ENCODE results near the gene TRIM33.

TRIM33 gene

GRCh38 chr1:114511032-114511785, at the start of gene TRIM33:
Gene TRIM33 (minus strand): TSS chr1:114511203. CDS start chr1:114511076, 127 bp downstream.
- FAIRE-seq, result no peak

- FAIRE-seq, result no peak
Measured at GRCh38 chr1:114559356-114559755, 48.4 kb upstream of the TRIM33 start.

- peak; percentile 21 for FAIRE-seq
Measured at GRCh38 chr1:114558544-114558943, 47.5 kb upstream of the TRIM33 start.

- no peak for FAIRE-seq
Measured at GRCh38 chr1:114554577-114554976, 43.6 kb upstream of the TRIM33 start.

GRCh38 chr1:114552106-114552639, 41.2 kb upstream of the TRIM33 start:
- FAIRE-seq, result no peak

- no peak for FAIRE-seq
Measured at GRCh38 chr1:114551400-114551799, 40.4 kb upstream of the TRIM33 start.

- FAIRE-seq, result no peak
Measured at GRCh38 chr1:114550336-114550735, 39.3 kb upstream of the TRIM33 start.

- no peak for FAIRE-seq
Measured at GRCh38 chr1:114549137-114549536, 38.1 kb upstream of the TRIM33 start.

- FAIRE-seq, result no peak
Measured at GRCh38 chr1:114547076-114547475, 36.1 kb upstream of the TRIM33 start.

- no peak for FAIRE-seq
Measured at GRCh38 chr1:114545796-114546195, 34.8 kb upstream of the TRIM33 start.

GRCh38 chr1:114545315-114545714, 34.3 kb upstream of the TRIM33 start:
- no peak for FAIRE-seq

GRCh38 chr1:114540821-114541220, 29.8 kb upstream of the TRIM33 start:
- FAIRE-seq, result no peak

GRCh38 chr1:114540272-114540671, 29.3 kb upstream of the TRIM33 start:
- FAIRE-seq, result no peak

- no peak for FAIRE-seq
Measured at GRCh38 chr1:114536043-114536442, 25.0 kb upstream of the TRIM33 start.

GRCh38 chr1:114535401-114535800, 24.4 kb upstream of the TRIM33 start:
- FAIRE-seq, result no peak

- no peak for FAIRE-seq
Measured at GRCh38 chr1:114531094-114531493, 20.1 kb upstream of the TRIM33 start.

- no peak for FAIRE-seq
Measured at GRCh38 chr1:114530224-114530623, 19.2 kb upstream of the TRIM33 start.

GRCh38 chr1:114524944-114525343, 13.9 kb upstream of the TRIM33 start:
- FAIRE-seq, result no peak

- FAIRE-seq, result no peak
Measured at GRCh38 chr1:114522264-114522575, 11.2 kb upstream of the TRIM33 start.

- no peak for FAIRE-seq
Measured at GRCh38 chr1:114521396-114522263, 10.6 kb upstream of the TRIM33 start.

GRCh38 chr1:114517348-114517747, 6.3 kb upstream of the TRIM33 start:
- FAIRE-seq, result no peak

- FAIRE-seq, result no peak
Measured at GRCh38 chr1:114512595-114513280, 1.7 kb upstream of the TRIM33 start.

Measured in colon (tissue), 2 donors.